ENCODE data around the gene MORN4.
A peak's percentile ranks its signal among the peaks of the same experiment; 100 is the strongest.
"Not testable (repeated sequence)": the region's sequence is repeated elsewhere in the genome, so short reads cannot be mapped to it uniquely, and the experiment has no call there.

The MORN4 gene

GRCh38 chr10:97596101-97597082 is 36.9 kb downstream of the MORN4 start:
- no peak for DNase-seq

DNA sequence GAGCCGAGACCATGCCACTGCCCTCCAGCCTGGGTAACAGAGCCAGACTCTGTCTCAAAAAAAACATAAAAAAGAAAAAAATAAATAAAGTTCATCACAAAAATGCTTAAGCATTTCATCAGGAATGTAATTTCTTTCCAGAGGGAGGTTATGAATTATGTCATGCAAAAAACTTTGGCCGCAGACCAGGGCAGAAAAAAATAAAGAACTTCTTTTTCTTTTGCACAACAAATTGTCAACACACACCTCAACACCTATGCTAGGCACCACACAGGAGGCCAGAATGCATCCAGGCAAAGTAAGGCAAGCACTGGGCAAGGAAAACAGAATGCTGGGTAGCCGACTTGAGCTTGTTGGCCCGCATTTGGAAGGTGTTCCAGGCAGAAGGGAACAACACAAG is 39.9 kb downstream of the MORN4 start:
- no peak for DNase-seq

- no peak for DNase-seq
These were observed 42.4 kb downstream of the MORN4 start for GRCh38 chr10:97590748-97591495.

DNA sequence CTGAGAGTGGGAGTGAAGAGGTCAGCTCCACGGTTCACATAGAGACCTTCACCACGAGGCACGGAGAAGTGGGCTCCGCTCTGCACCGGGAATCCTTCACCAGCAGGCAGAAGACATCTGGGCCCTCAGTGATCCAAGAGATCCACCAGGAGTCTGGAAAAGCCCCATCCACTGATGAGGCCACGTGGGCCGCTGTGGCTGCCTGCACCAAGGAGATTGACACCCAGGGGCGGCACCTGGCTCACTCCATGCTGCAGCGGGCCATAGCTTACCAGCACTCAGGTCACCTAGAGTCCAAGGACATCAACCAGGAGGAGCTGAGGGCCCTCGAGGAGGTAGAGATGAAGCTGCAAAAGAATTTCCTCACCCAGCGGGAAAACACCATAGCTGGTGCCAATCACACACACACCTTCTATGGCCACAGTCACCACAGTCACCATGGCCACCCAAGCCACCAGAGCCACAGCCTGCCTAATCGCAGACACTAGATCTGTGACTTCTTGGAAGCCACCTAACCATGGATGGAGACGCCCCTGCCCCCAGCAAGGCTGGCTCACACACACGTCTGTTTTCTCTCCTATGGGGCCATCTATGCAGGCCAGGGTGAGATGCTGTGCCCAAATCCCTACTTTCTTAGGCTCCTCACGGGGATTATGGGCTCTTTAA is 43.1 kb downstream of the MORN4 start:
- no peak for DNase-seq

DNA sequence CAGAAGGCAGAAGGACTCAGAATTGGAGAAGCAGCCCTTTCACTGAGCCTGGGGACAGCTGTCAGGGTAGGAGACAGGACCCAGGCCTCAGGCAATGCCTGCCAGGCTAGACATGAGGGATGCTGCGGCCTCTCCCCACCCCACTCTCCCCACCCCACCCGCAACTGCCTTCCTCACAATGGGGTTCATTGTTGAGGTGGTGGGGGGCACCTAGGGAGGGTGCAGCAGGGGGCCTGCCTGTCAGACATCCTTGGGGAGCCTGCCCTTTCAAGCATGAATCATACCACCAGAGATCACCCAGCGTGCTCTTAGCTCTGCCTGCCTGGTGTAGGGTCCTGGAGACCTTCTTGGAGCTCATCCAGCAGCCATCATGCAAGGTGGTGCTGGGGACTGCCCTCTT is 43.8 kb downstream of the MORN4 start, which contains the start of gene C10orf62:
TSS of gene C10orf62 (plus strand) at position 243 of the 400 bp plus-strand sequence. CDS start 177 bp downstream, outside the sequence.
- DNase-seq: no peak

GRCh38 chr10:97587183-97587582 is 46.1 kb downstream of the MORN4 start:
- DNase-seq: no peak

GRCh38 chr10:97585439-97585811 is 47.9 kb downstream of the MORN4 start:
- DNase-seq: no peak

DNA sequence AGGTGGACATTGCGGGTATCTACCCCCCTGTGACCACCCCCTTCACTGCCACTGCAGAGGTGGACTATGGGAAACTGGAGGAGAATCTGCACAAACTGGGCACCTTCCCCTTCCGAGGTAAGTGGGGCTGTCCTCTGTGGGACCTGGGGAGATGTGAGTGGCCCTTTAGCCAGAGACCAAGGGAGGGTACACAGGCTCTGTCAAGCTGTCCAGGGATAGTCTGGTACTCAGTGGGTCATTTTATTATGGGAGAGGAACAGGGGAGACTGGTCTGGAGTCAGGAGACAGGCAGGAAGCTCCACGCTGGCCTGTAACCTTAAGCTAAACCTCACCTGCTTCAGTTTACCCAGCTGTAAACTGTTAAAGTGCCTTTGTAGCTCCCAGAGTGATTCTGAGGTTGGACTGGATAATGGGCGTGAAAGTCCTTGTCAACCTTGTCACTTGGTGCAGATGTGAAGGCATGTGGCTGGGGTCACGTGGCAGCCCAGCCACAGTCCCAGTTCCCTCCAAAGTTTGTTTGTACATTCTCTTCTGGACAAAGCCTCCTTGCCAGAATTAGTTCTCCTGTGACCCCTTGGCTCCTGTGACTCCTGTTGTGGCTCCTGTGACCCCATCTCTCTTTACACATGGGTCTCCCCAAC is 48.4 kb downstream of the MORN4 start:
- DNase-seq: no peak

DNA sequence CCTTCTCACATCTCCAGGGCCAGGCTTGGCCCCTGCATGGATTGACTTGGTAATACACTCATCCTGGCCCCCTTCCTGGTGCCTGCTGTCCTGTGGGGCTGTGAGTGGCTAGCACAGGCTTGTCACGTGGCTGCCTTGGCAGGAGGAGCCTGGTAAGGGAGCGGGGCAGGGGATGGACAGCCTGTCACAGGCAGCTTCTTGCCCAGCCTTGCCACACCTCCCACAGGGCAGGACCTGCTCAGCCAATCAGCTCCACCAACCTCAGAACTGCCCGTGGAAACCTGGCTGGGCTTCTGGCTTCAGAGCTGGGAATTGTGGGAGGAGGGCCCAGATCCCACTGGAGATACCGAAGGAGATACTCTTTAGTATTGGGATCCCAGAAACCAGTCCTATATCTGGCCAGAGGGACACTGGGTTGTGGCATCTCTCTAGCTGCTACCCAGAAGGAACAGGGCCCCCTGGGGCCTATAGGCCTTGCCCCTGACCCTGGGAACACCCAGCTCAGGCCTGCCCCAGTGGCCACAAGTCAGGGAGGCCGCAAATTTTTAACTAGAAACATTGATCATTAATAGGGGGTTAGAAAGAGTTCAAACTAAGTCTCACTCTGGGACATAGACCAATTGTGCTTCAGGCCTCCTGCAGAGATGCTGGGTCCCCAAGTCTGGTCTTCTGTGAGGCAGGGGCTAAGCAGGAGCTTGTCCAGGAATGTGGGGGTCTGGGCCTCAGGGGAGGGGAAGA is 49.1 kb downstream of the MORN4 start, which contains the start of gene HOGA1:
TSS of gene HOGA1 (plus strand) at position 330 of the 738 bp plus-strand sequence. CDS start at position 645, 315 bp downstream.
- DNase-seq: no peak

GRCh38 chr10:97583476-97583875 is 49.8 kb downstream of the MORN4 start:
- DNase-seq: no peak

DNA sequence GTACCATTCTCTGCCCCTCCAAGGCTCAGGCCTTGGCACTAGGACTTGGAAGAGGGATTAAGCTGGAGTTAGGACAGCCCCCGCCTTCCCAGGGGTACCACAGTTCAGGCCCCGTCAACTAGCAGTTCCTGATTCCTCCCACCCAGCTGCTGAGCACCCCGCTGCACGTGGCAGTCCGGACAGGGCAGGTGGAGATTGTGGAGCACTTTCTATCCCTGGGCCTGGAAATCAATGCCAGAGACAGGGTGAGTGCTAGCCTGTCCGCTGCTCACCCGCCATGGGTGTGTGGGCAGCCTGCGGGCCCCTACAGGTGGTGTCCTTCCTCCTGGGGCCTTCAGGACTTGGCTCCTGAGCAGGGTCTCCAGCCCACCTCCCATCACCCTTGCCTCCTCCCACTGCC is 51.1 kb downstream of the MORN4 start:
- no peak for DNase-seq

DNA sequence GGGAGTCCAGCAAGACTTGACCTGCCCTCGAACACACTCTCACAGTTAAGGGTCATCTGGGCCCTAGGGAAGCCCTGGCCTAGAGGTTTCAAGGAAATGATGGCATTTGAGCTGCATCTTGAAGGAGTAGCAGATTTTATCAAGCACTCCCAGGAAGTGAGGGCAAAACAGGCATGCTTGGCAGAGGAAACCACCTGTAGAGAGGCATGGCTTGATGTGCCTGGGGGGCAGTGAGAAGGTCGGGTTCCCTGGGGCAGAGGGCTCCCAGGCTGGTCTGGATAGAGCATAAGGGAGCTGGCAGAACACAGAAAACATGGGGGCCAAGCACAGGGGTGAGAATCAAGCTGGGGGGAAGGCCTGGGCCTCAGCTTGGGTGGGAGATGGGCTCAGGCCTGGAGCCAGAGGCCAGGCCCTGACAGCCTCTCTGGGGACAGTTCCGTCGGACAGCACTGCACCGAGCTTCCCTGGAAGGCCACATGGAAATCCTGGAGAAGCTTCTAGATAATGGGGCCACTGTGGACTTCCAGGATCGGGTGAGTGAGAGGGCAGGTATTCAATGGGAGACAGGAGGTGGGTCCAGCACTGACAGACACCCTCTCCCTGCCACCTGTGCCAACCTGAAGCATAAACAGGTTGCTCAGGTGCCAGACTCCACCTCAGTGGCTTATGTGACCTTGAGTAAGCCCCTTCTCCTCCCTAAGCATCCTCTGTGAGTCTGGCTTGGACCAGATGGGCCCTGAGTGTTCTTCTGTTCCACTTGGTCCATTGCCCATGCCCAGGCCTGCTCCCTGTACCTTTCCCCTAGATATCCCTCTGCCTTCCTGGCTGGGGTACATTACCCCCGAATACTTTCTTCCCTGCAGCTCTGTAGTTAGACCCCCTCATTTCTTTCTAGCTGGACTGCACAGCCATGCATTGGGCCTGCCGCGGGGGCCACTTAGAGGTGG is 52.6 kb downstream of the MORN4 start:
- no peak for DNase-seq

GRCh38 chr10:97578171-97578844 is 55.0 kb downstream of the MORN4 start:
- DNase-seq: no peak

GRCh38 chr10:97577701-97578100 is 55.6 kb downstream of the MORN4 start:
- DNase-seq: no peak

DNA sequence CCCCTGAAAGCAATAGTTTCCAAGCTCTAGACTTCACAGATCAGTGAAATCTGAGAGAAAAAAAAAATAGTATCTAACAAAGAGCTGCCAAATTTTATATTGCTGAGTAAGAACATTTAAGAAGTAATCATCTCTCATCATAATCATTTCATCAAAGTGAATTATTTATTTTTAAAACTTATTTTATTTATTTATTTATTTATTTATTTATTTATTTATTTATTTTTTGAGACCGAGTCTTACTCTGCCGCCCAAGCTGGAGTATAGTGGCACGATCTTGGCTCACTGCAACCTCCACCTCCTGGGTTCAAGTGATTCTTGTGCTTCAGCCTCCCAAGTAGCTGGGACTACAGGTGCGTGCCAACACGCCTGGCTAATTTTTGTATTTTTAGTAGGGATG is 56.8 kb downstream of the MORN4 start:
- not testable (repeated sequence) for DNase-seq

DNA sequence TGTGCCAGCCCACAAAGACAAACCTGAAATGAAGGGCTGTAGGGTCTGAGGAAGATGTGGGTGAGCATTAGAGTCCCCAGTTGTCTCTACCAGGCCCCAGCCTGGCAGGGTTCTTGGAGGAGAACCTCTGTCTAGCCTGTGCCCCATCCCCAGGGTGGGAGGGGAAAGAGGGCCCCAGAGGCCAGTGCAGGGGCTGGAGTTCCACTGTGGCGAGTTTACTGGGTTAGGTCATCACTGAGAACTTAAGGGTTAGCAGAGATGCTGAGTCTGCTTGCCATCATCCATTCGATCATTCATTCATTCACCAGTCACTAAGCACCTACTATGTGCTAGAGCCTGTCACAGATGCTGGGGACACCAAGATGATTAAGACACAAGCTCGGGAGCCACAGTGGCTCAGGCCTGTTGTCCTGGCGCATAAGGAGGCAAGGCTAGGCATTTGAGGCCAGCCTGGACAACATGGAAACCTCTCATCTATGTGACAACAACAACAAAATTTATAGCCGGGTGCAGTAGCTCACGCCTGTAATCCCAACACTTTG is 58.1 kb downstream of the MORN4 start:
- DNase-seq: no peak

DNA sequence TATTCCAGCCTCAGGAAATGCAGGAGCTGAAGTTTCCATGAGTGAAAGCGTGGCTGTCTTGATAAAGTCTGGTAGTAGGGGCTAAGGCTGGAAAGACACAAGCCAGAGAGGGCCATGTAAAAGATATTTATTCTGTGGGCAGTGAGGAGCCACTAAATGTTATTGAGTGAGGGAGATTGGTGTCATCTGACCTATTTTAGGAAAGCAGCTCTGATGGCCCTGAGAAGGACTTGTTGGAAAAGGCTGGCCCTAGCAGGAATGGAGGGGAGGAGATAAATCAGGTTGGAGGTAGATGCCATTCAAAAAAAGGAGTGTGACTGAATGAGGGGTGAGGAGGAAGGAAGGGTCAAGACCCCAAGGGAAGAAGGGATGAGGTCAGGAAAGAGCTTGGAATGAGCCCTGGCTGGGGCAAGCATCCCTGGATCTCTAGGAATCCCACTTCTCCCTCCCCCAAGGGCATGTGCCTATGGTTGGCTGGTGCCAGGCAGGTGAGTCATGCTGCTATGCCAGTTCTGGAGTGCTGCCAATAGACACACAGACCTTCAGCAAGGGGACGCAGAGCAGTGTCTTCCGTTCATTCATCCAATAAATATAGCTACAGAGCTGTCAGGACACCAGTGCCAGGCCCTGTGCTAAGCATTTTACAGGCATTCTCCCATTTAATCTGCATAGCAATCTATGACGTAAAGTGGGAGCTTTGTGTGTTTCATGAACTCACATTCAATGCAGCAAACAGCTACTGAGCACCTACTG is 58.8 kb downstream of the MORN4 start:
- DNase-seq: peak; percentile 26

DNA sequence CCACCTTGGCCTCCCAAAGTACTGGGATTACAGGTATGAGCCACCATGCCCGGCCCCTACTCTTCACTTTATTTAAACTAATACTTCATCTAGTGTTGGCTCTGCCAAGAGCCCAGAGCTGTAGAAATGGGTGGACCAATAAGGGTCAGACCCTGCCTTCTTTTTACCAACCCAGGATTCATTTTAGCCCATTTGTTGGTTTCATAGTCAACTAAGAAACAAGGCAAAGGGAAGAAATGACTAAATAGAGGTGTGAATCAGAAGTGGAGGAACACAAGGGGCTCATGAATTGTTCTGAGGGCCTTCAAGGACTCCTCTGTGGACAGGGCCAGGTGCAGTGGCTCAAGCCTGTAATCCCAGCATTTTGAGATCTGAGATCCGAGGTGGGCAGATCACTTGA is 59.6 kb downstream of the MORN4 start:
- DNase-seq: no peak

DNA sequence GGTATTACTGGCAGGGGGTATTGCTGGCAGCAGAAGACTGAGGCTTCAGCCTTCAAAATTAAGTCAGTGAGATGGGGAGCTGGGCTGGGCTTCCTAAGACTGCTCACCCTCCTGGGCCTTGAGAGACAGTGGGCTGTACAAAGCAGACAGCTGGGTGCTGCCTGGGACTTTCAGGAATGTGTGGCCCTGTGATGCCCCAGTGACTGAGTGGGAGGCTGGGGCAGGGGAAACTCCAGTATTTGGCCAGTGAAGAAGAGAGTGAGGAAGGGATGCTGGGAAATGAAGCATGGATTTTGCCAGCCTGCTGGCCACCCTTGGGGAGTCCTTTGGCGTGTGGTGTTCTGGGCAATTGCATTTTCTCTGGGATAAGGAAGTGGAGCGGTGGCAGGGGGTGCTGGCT is 60.3 kb downstream of the MORN4 start:
- no peak for DNase-seq
